HG02970 (cell line): ENCODE data around the gene ZNF579.
"Not testable (repeated sequence)": the region's sequence is repeated elsewhere in the genome, so short reads cannot be mapped to it uniquely, and the experiment has no call there.

ENCODE experiments used
- ATAC-seq: cut with Tn5 transposase; IDR thresholded peaks from one replicate; pipeline ENCODE4 v1.9.1; 2021; ENCODE audit warnings: mild to moderate bottlenecking, moderate library complexity, moderate number of reproducible peaks; ENCODE audit not compliant: unreplicated experiment, low FRiP score

The ZNF579 gene

GRCh38 chr19:55545443-55545842 is 35.2 kb downstream of the ZNF579 start, which contains the start of gene SBK3:
Gene SBK3, minus strand, starts transcription at chr19:55545543. Its CDS starts 0 bp downstream, at chr19:55545543.
- ATAC-seq = no peak

- ATAC-seq = no peak
Measured at GRCh38 chr19:55544776-55545439, 35.7 kb downstream of the ZNF579 start.

- no peak for ATAC-seq
Measured at GRCh38 chr19:55544014-55544413, 36.6 kb downstream of the ZNF579 start.

- ATAC-seq = no peak
Measured at GRCh38 chr19:55543567-55543966, 37.1 kb downstream of the ZNF579 start.

GRCh38 chr19:55542292-55542855 is 38.3 kb downstream of the ZNF579 start:
- ATAC-seq = no peak

GRCh38 chr19:55541091-55541490 is 39.6 kb downstream of the ZNF579 start:
- ATAC-seq = no peak

GRCh38 chr19:55540619-55541018 is 40.0 kb downstream of the ZNF579 start:
- no peak for ATAC-seq

- no peak for ATAC-seq
Measured at GRCh38 chr19:55539090-55539984, 41.3 kb downstream of the ZNF579 start.

- ATAC-seq = no peak
Measured at GRCh38 chr19:55538132-55538531, 42.5 kb downstream of the ZNF579 start.

GRCh38 chr19:55537741-55538111 is 42.9 kb downstream of the ZNF579 start:
- ATAC-seq = no peak

GRCh38 chr19:55536951-55537740 is 43.5 kb downstream of the ZNF579 start, which contains the start of gene SBK2:
Gene SBK2, minus strand, starts transcription at chr19:55537133. Its CDS starts 839 bp downstream, at chr19:55536294.
- ATAC-seq = no peak

GRCh38 chr19:55536366-55536765 is 44.3 kb downstream of the ZNF579 start:
- no peak for ATAC-seq

GRCh38 chr19:55535965-55536350 is 44.7 kb downstream of the ZNF579 start:
- ATAC-seq = no peak

- no peak for ATAC-seq
Measured at GRCh38 chr19:55535173-55535964, 45.3 kb downstream of the ZNF579 start.

- not testable (repeated sequence) for ATAC-seq
Measured at GRCh38 chr19:55534280-55534679, 46.4 kb downstream of the ZNF579 start.

GRCh38 chr19:55530996-55531395 is 49.7 kb downstream of the ZNF579 start:
- no peak for ATAC-seq

- no peak for ATAC-seq
Measured at GRCh38 chr19:55529636-55530234, 50.9 kb downstream of the ZNF579 start.

- ATAC-seq = no peak
Measured at GRCh38 chr19:55528030-55528803, 52.4 kb downstream of the ZNF579 start.
